Measurements from ENCODE around the gene PRDM12.

The PRDM12 gene

DNA sequence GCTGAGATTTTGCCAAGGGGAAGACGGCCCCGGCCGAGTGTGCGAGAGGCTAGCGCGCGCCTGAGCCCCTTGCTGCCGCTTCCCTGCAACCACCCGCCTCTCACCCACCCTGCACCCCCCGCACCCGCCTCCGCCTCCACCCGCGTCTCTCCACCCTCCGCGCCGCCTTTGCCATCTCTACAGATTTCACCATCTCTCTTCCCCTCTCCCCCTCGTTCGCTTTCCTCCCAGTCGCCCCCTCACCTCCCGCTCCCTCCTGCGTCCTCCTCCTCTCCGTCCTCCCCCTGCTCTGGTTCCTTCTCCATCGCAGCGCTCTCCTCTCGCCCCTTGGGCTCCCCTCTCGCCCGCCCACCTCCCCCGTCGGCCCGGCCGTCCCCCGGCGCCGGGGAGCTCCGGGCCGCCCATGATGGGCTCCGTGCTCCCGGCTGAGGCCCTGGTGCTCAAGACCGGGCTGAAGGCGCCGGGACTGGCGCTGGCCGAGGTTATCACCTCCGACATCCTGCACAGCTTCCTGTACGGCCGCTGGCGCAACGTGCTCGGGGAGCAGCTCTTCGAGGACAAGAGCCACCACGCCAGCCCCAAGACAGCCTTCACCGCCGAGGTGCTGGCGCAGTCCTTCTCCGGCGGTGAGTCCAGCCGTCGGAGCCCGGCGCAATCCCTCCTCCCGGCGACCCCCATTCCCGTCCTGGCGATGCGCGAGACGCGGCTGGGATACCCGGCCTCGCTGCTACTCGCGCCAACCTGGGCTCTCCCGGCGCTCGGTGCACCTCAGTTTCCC is at the start of gene PRDM12:
TSS of gene PRDM12 (plus strand) at position 344 of the 778 bp plus-strand sequence. CDS start at position 404, 60 bp downstream.
- Histone ChIP-seq H3K9ac (ENCODE audit: low read length) (no peak within 1 kb of the TSS), H3K4me1 (ENCODE audit: control insufficient read depth, insufficient read depth, low read length) (peaks cover 9% of the 10 kb centered on the region), H3K36me3 (ENCODE audit: control insufficient read depth, insufficient read depth, low read length) (no peaks in the 10 kb centered on the region), H3K4me3 (ENCODE audit: low read length) (no peak within 1 kb of the TSS), H3K27me3 (ENCODE audit: control insufficient read depth, insufficient read depth, low read length) (peaks cover 91% of the 10 kb centered on the region), H3K9me3 (ENCODE audit: control insufficient read depth, low read length) (no peaks in the 10 kb centered on the region)

DNA sequence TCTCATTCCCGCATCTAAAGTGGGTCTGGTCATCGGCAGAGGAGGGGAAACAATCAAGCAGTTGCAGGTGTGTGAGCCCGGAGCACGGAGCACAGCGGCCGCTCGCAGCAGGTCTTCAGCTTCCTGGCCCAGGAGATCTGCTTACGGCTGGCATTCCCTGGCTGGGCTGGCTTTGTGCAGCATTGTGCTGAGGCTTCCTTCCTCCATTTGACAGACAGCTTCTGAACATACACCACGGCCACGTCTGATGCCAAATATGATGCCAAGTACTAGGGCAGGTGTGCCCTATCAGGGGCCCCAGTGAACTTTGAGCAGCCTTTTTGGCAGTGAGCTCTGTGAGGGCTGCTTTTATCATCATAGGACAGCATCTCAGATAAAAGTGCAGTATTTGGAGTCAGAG is 47.9 kb upstream of the PRDM12 start:
- H3K9me3 ChIP-seq (ENCODE audit: control insufficient read depth, low read length), result no peaks in the 10 kb centered on the region
- no peak overlapping the region for H3K9ac ChIP-seq (ENCODE audit: low read length)
- peaks cover 15% of the 10 kb centered on the region for H3K36me3 ChIP-seq (ENCODE audit: control insufficient read depth, insufficient read depth, low read length)
- H3K4me3 ChIP-seq (ENCODE audit: low read length), result no peak overlapping the region
- no peaks in the 10 kb centered on the region for H3K4me1 ChIP-seq (ENCODE audit: control insufficient read depth, insufficient read depth, low read length)
- no peaks in the 10 kb centered on the region for H3K27me3 ChIP-seq (ENCODE audit: control insufficient read depth, insufficient read depth, low read length)

DNA sequence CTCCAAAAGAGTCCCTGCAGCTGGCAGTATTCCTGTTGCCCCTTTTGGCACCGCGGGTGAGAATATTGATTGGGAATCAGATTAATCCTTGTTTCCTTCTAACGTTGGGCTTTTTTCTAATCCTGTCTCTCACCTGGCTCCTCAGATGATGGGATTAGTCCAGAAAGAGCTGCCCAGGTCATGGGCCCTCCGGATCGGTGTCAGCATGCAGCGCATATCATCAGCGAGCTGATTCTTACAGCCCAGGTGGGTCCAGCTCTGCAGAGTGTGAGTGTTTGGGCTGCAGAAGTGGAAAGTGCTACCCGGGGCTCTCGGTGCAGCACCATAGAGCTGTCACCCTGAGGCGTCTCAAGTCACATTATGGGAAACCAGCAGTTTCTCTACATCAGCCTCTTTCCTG is 40.9 kb upstream of the PRDM12 start:
- Histone ChIP-seq H3K27me3 (ENCODE audit: control insufficient read depth, insufficient read depth, low read length) (no peaks in the 10 kb centered on the region), H3K9me3 (ENCODE audit: control insufficient read depth, low read length) (no peaks in the 10 kb centered on the region), H3K4me3 (ENCODE audit: low read length) (no peak overlapping the region), H3K4me1 (ENCODE audit: control insufficient read depth, insufficient read depth, low read length) (no peaks in the 10 kb centered on the region), H3K36me3 (ENCODE audit: control insufficient read depth, insufficient read depth, low read length) (peaks cover 8% of the 10 kb centered on the region), H3K9ac (ENCODE audit: low read length) (no peak overlapping the region)

DNA sequence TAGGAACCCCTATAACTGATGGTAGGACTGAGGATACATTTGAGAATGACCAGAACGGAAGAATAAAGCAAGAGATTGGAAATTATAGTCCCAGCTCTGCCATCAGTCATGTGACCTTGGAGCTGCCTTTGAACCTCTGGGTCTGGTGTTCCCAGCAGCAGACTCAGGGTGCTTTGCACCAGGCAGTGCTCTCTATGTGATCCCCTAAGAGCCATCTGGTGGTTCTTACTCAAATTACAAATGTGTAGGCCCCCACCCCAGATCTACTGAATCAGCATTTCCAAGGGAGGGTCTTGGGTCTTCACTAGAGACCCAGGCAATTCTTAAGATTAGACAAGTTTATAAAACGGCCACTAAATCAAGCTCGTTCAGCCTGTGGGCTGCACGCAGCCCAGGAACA is 40.2 kb upstream of the PRDM12 start:
- Histone ChIP-seq H3K4me1 (ENCODE audit: control insufficient read depth, insufficient read depth, low read length) (no peaks in the 10 kb centered on the region), H3K36me3 (ENCODE audit: control insufficient read depth, insufficient read depth, low read length) (peaks cover 8% of the 10 kb centered on the region), H3K27me3 (ENCODE audit: control insufficient read depth, insufficient read depth, low read length) (no peaks in the 10 kb centered on the region), H3K9ac (ENCODE audit: low read length) (no peak overlapping the region), H3K4me3 (ENCODE audit: low read length) (no peak overlapping the region), H3K9me3 (ENCODE audit: control insufficient read depth, low read length) (no peaks in the 10 kb centered on the region)

DNA sequence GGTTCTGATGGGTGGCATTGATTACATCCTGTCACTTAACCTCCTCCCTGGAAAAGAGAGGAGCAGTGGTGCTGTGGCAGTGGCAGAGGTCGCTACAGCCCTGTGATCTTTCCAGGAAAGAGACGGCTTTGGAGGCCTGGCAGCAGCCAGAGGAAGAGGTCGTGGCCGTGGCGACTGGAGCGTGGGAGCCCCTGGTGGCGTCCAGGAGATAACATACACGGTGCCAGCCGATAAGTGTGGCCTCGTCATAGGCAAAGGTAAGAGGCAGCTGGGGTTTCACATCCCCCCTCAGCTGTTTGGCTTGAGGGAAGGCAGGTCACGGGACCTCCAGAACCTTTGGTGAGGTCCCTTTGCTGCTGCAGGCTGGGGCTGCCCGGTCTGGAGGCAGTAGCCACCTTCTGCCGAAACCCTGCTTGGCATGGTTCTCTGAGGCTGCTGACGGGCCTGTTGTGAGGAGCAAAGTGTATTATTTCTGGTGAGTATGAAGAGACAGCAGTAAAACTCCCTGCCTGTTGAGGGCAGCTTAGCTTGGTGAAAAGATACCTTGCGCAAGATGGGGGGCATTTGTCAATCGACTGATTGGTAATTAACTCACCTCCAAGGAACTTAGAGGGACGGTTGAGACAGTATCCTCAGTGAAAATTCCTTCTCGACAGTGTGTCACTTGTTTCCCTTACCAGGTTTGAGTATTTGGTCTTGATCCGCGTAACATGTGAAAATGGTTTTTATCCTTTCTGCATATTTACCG is 38.0 kb upstream of the PRDM12 start:
- no peak overlapping the region for H3K4me3 ChIP-seq (ENCODE audit: low read length)
- H3K9ac ChIP-seq (ENCODE audit: low read length), result no peak overlapping the region
- H3K9me3 ChIP-seq (ENCODE audit: control insufficient read depth, low read length), result no peaks in the 10 kb centered on the region
- H3K4me1 ChIP-seq (ENCODE audit: control insufficient read depth, insufficient read depth, low read length), result no peaks in the 10 kb centered on the region
- H3K36me3 ChIP-seq (ENCODE audit: control insufficient read depth, insufficient read depth, low read length), result peaks cover 5% of the 10 kb centered on the region
- no peaks in the 10 kb centered on the region for H3K27me3 ChIP-seq (ENCODE audit: control insufficient read depth, insufficient read depth, low read length)

DNA sequence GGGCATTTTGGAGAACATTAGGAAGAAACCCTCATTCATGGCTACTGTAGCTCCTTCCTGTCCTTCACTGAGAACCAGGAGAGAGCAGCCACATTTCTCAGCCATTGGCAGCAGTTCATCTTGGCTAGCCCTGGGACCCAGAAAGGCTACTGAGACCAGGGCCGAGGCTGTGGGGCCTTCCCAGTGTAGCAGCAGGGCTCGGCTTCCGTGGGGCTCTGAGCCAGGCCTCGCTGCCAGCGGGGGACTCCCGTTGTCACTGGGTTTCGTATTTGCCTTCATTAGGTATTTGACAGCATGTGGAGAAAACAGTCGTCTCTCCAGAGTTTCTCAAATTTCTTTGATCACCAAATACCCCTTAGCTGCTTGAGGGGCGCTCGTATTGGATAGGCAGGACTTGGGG is 37.3 kb upstream of the PRDM12 start:
- H3K9me3 ChIP-seq (ENCODE audit: control insufficient read depth, low read length), result no peaks in the 10 kb centered on the region
- no peaks in the 10 kb centered on the region for H3K4me1 ChIP-seq (ENCODE audit: control insufficient read depth, insufficient read depth, low read length)
- peaks cover 10% of the 10 kb centered on the region for H3K36me3 ChIP-seq (ENCODE audit: control insufficient read depth, insufficient read depth, low read length)
- no peaks in the 10 kb centered on the region for H3K27me3 ChIP-seq (ENCODE audit: control insufficient read depth, insufficient read depth, low read length)
- no peak overlapping the region for H3K9ac ChIP-seq (ENCODE audit: low read length)
- H3K4me3 ChIP-seq (ENCODE audit: low read length), result no peak overlapping the region

DNA sequence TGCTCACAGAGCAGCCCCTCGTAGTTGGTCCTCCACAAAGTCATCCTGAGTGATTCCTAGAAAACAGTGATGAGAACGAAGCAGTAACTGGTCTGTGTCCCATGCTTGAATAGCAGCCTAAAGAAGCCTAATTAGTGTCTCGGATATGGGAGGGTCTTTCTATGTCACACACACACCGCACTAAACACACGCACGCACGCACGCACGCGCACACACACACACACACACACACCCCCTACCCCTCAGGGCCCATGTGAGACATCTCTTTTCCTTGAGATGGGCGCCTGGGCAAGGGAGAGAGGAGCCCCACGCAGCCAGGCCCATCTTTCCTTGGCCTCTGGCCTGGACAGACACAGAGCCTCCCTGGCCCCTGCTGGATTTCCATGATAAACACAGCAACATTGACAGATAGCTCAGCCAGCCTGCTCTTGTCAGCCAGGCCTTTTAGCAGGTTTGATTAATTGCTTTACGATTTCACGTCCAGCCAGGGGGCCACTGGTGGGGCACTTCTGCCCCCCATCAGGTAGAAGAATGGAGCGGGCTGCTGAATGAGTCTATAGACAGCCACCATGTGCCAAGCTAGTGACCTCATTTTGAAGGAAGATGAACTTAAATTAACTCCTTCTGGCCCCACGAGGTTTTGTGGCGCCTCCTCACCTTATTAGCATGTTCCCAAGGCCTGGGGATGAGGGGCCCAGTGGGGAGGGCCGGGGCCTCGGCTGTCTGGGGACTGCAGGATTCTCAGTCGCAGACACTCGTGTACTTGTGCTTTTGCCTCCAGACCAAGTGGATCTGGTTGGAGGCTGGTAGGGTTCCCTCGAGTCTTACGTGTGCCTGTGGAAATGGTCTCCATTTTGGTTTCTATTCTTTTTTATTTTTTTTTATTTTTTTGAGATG is 36.2 kb upstream of the PRDM12 start:
- no peak overlapping the region for H3K9ac ChIP-seq (ENCODE audit: low read length)
- H3K9me3 ChIP-seq (ENCODE audit: control insufficient read depth, low read length), result no peaks in the 10 kb centered on the region
- no peaks in the 10 kb centered on the region for H3K4me1 ChIP-seq (ENCODE audit: control insufficient read depth, insufficient read depth, low read length)
- H3K4me3 ChIP-seq (ENCODE audit: low read length), result no peak overlapping the region
- H3K27me3 ChIP-seq (ENCODE audit: control insufficient read depth, insufficient read depth, low read length), result no peaks in the 10 kb centered on the region
- peaks cover 10% of the 10 kb centered on the region for H3K36me3 ChIP-seq (ENCODE audit: control insufficient read depth, insufficient read depth, low read length)

DNA sequence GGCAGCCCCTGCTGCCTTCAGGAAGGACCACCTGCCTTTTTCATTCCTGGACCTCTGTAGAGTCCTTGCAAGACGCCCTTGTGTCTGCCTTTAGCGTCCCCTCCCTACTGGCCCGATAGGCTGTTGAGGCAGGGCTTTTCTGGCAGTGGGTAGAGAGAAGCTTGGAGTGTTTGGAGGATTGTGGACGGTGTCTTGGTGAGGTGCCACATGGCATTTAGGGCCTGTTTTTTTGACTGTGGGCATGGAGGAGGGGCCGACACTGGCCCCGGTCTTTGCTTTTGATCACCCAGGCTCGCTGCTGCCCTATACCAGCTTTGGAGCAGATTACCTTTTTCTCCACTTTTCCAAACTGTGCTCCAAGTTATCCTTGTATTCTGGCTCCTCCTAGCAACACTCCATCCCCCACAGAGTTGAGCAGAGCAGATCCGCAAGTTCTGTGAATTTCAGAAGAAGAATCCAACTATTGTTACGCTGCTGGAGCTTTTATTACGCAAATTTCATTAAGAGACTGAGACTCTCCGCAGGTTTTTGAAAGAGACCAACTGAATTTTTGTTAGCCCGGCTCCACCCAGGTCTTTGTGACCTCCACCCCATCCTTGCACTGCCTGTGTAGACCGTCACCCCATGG is 34.8 kb upstream of the PRDM12 start:
- peaks cover 17% of the 10 kb centered on the region for H3K36me3 ChIP-seq (ENCODE audit: control insufficient read depth, insufficient read depth, low read length)
- no peak overlapping the region for H3K4me3 ChIP-seq (ENCODE audit: low read length)
- no peaks in the 10 kb centered on the region for H3K9me3 ChIP-seq (ENCODE audit: control insufficient read depth, low read length)
- H3K4me1 ChIP-seq (ENCODE audit: control insufficient read depth, insufficient read depth, low read length), result no peaks in the 10 kb centered on the region
- no peak overlapping the region for H3K9ac ChIP-seq (ENCODE audit: low read length)
- H3K27me3 ChIP-seq (ENCODE audit: control insufficient read depth, insufficient read depth, low read length), result no peaks in the 10 kb centered on the region

DNA sequence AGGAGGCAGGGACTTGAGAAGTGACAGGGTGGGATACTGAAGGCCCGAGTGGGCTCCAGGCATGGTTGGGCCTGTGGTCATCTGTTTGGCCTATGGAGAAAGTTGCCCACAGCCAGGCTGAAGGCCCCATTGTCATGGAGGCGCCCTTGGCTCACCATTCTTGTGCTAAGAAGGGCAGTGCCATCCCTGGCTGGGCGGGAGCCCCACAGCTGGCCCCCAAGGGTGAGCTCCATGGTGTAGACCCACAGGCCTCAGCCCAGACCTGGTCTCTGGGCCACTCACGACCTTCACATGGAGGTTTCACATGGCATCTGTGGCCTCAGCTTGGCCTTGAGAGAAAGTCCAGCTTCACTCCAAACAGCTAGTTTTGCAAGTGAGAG is 34.3 kb upstream of the PRDM12 start:
- no peaks in the 10 kb centered on the region for H3K27me3 ChIP-seq (ENCODE audit: control insufficient read depth, insufficient read depth, low read length)

DNA sequence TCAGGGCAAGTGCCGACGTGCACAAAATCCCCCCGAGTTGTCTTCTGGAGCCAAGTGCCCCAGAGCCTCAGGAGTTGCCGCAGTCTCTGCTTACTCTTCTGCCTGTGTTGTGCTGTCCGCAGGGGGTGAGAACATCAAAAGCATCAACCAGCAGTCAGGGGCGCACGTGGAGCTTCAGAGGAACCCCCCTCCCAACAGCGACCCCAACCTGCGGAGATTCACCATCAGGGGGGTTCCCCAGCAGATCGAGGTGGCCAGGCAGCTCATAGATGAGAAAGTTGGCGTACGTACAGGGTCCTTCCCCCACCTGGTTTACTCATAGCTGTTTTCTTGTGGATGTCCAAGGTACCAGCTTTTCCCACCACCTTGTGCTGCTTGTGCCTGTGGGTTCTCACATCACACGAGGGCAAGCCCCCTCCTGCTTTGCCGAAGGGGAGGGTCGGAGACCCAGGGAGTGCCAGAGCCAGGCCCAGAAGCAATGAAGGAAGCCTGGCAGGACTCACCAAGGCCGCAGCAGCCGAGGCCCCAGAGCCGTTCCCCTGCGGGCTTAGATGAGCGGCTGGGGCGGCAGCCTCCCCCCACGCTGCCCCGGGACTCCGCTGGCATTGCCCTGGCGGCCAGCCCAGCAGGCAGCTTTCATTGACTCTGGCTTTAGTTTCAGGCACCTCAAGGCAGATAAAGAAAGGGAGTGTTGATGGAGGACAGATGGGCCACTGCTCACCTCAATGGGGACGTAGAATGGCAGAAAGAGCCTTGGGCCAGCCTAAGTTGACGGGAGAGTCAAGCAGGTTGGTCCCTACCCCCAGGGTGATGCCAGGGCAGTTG is 33.7 kb upstream of the PRDM12 start:
- Histone ChIP-seq H3K27me3 (ENCODE audit: control insufficient read depth, insufficient read depth, low read length) (no peaks in the 10 kb centered on the region), H3K4me3 (ENCODE audit: low read length) (no peak overlapping the region), H3K9ac (ENCODE audit: low read length) (no peak overlapping the region), H3K9me3 (ENCODE audit: control insufficient read depth, low read length) (no peaks in the 10 kb centered on the region), H3K36me3 (ENCODE audit: control insufficient read depth, insufficient read depth, low read length) (peaks cover 22% of the 10 kb centered on the region), H3K4me1 (ENCODE audit: control insufficient read depth, insufficient read depth, low read length) (no peaks in the 10 kb centered on the region)

More for the DNA sequence above, 34.3 kb upstream of the PRDM12 start:
- Histone ChIP-seq H3K9me3 (ENCODE audit: control insufficient read depth, low read length) (no peaks in the 10 kb centered on the region), H3K9ac (ENCODE audit: low read length) (no peak overlapping the region), H3K36me3 (ENCODE audit: control insufficient read depth, insufficient read depth, low read length) (peaks cover 22% of the 10 kb centered on the region), H3K4me1 (ENCODE audit: control insufficient read depth, insufficient read depth, low read length) (no peaks in the 10 kb centered on the region), H3K4me3 (ENCODE audit: low read length) (no peak overlapping the region)

All from mucosa of stomach (tissue), 1 donor.